HG02885 (cell line): ENCODE results near the gene ACSL5.
"Not testable (repeated sequence)": the region's sequence is repeated elsewhere in the genome, so short reads cannot be mapped to it uniquely, and the experiment has no call there.

ENCODE experiments used
- ATAC-seq: cut with Tn5 transposase; IDR thresholded peaks from one replicate; pipeline ENCODE4 v1.9.1; 2021; ENCODE audit warnings: mild to moderate bottlenecking; ENCODE audit not compliant: unreplicated experiment, poor library complexity

The ACSL5 gene

DNA sequence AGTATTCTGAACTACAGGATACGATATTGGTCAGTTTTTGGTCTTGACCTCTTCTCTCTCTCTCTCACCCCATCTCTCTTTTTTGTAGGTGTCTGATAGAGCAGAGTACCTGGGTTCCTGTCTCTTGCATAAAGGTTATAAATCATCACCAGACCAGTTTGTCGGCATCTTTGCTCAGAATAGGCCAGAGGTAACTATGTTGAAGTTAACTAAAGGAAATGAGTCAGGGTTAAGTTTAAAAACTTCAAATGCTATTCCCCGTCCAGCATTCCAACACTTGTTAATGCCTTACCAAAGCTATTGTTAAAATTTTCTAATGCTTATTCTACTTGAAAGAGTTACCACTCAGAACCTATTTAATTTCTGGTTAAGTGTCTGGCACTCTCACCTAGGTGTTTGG is 30.7 kb downstream of the ACSL5 start:
- no peak for ATAC-seq

DNA sequence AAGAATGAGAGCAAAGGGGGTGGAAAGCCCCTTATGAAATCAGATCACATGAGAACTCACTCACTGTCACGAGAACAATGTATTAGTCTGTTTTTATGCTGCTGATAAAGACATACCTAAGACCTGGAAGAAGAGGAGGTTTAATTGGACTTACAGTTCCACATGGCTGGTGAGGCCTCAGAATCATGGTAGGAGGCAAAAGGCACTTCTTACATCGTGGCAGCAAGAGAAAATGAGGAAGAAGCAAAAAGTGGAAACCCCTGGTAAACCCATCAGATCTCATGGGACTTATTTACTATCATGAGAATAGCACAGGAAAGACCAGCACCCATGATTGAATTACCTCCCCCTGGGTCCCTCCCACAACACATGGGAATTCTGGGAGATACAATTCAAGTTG is 32.9 kb downstream of the ACSL5 start:
- not testable (repeated sequence) for ATAC-seq

DNA sequence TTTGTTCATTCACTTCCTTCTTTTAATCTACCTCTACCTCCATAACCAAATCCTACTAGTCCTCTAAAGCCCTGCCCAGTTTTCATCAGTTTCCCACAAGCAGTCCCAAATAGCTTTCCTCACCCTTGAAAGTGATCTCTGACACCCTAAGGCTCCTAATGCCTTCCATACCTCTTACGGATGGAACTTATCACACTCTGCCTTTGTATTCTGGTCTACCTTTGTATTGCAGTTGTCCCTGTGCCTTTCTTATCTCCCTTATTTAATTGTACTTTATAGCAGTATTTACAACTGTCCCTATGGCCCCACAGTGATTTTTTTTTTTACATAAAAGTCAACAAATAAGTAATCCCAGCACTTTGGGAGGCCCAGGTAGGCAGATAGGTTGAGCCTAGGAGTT is 33.8 kb downstream of the ACSL5 start:
- ATAC-seq = no peak

DNA sequence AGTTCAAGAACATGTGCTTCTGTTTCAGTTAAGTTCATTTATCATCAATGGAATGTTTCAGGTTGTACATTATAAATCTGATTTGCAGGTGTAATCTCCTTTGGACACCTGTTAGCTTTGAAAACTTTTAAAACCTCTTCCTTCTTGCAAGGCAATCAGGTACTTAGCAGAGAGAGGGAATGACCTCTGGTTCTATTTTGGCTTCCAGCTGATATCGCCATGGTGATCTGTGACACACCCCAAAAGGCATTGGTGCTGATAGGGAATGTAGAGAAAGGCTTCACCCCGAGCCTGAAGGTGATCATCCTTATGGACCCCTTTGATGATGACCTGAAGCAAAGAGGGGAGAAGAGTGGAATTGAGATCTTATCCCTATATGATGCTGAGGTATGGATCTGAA is 35.4 kb downstream of the ACSL5 start:
- ATAC-seq = no peak

DNA sequence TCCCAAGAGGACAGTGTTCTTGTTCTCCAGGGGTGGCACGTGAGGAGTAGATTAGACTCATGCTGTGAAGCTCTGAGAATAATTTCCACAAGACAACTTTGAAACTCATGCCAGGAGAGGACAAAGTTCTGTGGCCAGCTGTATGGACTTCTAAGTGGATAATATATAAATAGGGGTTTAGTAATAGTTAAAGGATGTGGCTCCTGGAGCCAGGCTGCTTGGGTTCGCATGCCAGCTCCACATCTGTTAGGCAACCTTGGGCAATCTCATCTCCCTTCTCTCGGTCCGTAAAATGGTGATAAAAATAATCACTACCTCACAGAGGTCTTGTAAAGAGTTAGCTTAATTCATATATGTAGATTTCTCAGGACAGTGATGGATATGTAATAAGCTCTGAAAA is 35.8 kb downstream of the ACSL5 start:
- no peak for ATAC-seq

DNA sequence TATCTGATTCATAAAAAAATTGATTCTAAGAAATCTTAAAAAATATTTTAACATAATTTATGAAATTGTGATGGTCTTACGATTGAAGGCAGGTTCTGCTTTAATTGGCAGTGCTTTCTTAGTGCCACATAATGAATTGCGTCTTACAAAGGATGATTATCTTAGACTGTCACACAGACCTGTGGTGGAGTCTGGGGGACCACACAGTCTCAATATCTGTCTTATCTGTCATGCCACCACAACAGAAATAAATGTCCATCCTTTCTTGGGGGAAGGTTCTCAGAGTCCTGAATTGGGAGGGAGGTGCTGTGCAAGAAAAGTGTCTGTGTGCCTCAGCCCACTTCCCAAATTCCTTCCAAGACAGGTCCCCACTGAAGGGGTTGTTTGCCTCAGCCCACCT is 38.8 kb downstream of the ACSL5 start:
- ATAC-seq = no peak

DNA sequence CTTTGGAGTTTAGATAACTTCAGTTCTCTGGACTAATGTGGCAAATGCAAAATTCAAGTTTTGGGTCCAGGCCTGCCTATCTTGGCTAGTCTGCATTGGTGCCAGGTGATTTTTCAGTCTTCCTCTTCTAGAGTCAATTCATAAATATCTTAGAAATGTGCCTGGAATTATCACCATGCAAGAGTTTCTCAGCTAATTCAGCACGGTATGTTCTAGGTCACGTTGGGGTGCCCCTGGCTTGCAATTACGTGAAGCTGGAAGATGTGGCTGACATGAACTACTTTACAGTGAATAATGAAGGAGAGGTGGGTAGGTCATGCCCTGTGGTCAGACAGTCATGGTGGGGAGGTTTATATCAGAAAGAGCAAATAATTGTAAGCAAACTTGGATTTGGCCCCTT is 47.8 kb downstream of the ACSL5 start:
- ATAC-seq = no peak

DNA sequence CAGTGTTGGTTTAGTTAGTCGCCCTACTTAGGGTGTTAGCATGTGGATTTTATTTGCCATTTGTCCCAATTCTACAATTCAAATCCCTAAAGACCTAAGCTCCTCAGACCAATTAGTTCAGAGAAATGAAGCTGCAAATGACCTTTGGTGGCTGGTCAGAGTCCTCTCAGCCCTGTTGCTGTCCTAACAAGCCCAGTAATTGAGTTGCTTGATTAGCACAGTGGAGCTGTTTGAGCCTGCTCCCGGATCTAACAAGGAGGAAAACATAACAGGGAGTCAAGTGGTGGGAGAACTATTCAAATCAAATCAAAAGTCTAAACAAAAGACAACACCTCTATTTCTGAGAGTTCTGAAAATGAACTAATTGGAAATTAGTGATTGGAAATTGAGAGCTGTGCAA is 50.7 kb downstream of the ACSL5 start:
- ATAC-seq = no peak

DNA sequence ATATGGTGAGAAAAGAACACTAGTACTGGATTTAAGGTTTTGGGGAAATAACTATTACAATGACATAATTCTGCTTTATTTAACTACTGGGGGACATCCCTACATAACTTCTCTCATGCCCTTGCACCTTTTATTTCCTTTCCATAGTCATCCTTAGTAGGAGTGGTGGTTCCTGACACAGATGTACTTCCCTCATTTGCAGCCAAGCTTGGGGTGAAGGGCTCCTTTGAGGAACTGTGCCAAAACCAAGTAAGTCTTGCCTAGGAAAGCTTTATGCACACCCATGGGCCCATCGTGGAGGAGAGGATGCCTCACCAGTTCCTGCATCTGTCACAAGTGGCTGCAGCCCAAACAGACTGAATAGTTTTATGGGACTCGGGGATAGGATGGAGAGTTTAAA is 52.2 kb downstream of the ACSL5 start:
- no peak for ATAC-seq

DNA sequence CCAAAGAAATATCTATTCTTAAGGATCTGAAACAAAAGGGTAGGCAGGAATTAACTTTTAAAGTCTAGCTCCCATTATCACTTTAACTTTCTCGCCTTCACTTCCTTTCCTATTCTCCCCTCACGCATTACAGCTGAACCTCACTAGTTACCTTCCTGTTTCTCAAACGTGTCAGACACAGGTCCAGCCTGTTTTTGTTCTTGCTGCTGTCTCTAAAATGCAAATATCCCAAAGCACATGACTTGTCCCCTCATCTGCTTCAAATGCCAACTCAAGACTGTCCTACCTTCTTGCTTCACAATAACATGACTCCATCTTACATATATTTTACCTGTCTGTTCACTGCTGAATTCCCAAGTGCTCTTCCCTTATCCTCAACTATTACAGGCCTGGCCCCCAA is 55.2 kb downstream of the ACSL5 start:
- ATAC-seq = peak; percentile 46

DNA sequence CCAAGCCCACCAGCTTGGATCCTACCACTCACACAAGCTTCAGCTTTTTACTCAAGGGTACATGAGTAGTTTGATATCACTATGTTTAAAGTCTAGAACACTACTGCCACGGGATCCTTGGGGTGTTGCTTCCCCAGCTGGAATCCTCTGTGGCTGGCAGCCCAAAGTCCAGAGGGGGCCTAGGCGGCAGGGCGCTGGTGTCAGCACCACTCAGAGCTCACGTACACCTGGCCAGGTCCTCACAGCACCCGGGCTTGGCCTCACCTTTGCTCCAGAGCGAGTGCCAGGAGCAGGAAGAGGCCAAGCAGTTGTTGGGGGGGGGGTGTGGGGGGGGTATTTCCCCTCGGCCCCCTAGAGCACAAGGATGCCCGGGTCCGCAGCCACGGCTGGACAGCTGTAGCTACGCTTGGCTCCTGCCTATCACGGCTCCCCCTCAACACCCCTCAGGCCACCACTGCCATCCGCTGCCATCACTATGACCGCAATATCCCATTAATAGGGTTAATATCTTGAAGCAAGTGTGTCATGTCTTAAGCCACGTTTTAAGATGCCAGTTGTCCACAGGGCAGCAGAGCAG is 55.8 kb downstream of the ACSL5 start:
- ATAC-seq = no peak

DNA sequence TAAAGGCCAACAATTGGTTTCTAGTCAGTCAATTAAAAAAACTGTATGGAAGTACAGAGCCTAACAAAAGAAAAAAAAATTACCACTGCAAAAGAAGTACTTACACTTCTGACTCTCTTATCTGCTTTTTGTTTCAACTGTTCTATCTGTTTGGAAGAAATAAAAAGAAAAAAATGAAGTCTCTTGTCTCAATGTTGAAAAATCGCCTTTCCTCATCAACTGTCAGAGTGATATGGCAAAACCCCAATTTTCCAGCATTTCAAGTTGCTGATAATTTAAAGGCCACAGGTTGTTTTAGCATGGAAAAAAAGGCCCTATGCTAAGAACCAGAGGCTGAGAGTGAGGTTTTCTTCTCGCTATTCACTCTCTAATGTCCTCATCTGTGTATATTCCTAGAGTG is 59.2 kb downstream of the ACSL5 start:
- ATAC-seq = no peak

DNA sequence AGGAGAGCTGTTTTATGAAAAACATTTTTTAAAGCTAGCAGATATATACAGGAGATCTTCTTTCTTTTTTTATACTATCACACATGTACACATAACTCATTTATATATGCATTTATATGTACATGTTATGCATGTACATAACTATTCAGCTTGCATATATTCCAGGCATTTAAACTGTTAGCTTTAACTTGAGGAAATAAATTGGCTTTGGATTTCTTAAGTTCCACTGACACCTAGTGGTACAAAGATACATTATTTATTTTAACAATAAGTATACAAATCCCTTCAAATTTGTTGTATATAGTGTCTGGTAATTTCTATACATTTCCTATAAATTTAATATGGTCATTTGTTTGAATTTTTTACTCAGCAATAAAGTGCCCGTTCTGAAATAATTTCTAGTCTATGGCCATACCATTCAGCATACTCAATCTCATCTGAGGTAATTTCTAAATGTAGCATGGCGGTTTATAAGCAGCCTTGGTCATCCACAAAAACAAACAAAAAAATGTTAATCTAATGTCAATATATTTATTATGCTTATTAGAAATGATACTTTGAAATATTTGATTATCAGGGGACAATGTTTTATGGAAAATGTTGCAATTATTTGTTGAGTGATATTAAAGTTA is 61.2 kb downstream of the ACSL5 start:
- no peak for ATAC-seq

DNA sequence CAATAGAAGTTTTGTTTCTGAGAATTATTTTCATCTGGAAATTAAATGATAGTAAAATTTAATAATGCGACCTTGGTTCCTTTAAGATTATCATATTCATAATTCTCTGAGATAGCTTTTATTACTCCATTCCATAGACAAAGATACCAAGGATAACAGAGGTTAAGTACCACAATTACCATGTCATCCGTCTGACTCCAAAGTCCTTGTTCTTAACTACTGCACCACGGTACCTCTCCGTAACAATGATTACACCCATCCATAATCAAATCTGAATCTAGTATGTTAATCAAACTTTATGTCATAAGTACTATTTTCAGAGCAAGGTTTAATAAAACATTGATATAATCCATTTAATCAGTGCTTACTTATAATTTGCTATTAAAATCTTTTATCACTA is 64.4 kb downstream of the ACSL5 start:
- ATAC-seq = no peak

DNA sequence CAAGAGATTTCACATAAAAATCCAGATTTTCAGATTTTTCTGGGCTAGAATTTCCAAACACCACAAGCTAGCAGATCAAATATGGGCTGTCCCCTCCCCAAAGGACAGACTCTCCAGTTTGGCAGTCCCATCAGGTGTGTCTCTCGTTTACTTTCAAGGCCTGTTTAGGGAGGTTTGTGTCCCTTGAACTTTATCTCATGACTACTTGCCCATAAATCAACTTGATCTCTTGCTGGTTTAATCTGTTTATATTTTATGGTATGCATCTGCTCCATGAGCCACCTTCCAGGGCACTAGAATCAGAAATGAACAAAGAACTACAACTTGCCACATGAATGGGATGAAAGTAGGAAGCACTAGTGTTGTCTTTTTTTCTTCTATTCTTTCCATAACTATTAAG is 67.6 kb downstream of the ACSL5 start:
- ATAC-seq = no peak

DNA sequence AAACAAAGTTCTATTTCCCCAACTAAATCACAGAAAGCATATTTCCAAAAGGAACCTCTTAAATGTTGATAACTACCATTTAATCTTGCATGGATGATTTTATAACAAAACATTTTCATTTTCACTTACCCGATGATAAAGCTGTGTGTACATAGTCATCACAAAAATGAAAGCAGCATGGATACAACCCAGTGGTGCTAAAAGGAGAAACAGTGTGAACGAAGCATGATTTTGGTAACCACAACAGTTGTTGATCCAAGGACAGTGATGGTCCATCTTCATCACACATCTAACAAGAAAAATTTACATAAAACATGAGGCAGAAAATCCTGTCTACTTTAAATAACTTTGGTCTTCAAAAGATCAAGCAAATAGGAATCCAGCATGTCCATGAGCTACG is 68.1 kb downstream of the ACSL5 start:
- no peak for ATAC-seq

DNA sequence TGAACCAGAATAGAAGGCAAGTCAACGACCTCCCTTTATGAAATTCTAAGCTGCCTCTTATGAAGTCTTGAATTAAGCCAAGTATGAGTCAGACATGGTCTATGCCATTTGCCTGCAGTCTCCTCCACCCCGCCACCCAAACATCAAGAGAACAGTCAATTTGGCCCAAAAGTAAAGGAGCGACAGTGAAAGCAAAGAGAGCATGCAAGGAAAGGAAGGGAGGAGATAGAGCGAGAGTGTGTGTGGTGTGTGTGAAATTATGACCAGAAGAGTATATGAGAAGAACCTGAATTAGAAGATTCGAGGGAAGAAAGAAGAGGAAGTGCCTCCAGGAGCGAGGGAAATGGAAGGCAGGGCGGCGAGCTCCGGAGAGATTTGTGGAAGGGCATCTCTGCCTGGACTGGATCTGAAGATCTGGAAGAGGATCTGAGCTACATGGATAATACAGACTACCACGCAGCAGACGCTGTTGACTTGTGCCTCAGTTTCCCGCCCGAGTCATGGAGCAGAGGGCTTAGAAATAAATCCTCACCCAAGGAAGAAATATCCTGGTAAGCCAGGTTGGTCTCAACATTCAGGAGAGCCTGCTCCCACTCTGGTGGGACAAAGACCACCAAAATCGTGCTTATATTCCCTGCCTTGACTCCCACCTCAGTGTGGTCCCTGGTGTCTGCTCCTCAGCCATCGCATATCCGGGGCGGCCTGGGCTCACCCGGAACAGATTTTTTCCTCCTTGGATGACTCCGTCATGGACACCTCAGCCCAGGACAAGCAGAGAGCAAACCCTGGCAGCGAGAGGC is 72.3 kb downstream of the ACSL5 start:
- no peak for ATAC-seq

DNA sequence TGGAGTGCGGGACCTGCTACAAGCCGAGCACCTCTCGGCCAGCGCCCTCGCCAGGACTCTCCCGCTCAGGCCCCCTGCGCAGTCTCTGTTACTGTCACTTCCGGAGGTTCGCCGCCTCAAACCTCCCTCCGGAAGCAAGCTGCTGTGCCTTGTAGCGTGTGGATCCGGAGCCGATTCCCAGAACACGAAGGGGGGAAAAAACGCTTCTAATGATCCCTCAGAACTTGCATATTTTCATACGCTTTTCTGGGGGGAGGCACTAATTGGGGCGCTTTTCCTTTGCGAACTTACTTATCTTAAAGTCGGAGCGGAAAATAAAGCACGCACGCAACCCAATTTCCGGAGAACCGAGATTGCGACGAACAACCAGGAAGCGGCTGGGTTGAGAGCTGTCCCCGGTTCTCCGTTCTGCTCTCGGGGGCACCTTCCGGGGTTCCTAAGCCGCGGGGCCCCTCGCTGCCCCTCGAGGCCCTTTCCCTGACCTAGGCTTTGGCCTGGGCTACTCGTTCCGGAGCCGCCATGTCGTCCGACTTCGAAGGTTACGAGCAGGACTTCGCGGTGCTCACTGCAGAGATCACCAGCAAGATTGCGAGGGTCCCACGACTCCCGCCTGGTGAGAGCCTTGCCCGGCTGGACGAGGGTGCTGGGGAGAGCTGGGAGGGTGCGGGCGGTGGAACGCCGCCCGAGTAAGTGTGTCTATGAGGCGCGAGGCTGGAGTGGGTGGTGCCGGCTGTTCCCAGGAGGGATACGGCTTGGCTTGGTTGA is 73.1 kb downstream of the ACSL5 start, which contains the start of the genes VTI1A and ZDHHC6:
Gene VTI1A (plus strand): TSS at position 361 of the 765 bp plus-strand sequence. CDS start 159 bp downstream, at position 520.
Gene ZDHHC6 (minus strand): TSS at position 60 of the 765 bp plus-strand sequence. CDS start 1,478 bp downstream, outside the sequence.
- peak; percentile 92 for ATAC-seq

DNA sequence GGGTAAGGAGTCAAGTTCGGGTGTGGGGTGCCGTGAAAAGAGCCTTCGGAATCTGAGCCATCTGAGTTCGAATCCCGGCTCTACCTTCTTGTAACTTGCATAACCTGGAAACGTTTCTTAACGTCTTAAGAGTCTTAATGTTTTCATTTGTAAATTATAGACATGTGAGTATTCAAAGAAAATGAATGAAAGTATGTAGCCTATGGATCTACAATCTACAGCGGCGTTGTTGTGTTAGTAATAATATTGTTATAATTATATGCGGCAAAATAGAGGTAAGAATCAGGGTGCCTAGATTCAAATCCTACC is 73.7 kb downstream of the ACSL5 start:
- ATAC-seq = no peak

DNA sequence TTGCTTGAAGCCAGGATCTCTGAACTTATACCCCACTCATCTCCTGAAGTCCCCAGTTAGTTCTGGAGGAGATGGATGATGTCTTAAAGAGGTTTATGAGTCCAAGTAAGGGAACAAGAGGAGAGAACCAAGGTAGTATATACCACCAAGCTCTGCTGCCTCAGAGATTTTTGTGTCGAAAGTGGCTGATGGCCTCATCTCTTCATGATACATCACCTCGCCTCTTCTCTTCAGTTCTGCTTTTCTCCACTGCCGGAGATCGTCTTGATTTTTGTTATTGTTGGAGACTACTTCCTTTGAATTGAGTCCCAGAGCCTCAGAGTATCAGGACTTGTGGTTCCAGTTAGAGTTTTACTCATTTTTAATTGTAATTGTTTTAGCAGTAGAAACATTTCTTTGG is 75.0 kb downstream of the ACSL5 start:
- ATAC-seq = no peak
